Chondrocyte (in vitro differentiated cells): Measurements from ENCODE around the gene ZNF577. TPM values are rescaled to one million over a fixed set of nuclear protein-coding genes. Genes with fewer than 3 reads are reported as not detected.

Source experiments
- DNase-seq: peaks from one replicate; pipeline ENCODE4 v3.0.0; 2021; ENCODE audit warnings: mixed read lengths, low spot score
- H3K27ac Mint-ChIP-seq: one replicate; pipeline ENCODE4 v1.8.0; 2021; ENCODE audit warnings: mild to moderate bottlenecking, moderate library complexity, mixed read lengths; ENCODE audit not compliant: unreplicated experiment
- H3K27me3 Mint-ChIP-seq: 2 replicates; pipeline ENCODE4 v1.8.0; 2021; ENCODE audit warnings: low read depth, mixed read lengths
- H3K36me3 Mint-ChIP-seq: 2 replicates; pipeline ENCODE4 v1.8.0; 2021; ENCODE audit warnings: low read depth, mixed read lengths
- H3K4me1 Mint-ChIP-seq: 2 replicates; pipeline ENCODE4 v1.8.0; 2021; ENCODE audit warnings: low read depth, mild to moderate bottlenecking, mixed read lengths
- H3K4me3 Mint-ChIP-seq: one replicate; pipeline ENCODE4 v1.8.0; 2021; ENCODE audit warnings: mild to moderate bottlenecking, moderate library complexity, mixed read lengths; ENCODE audit not compliant: unreplicated experiment
- H3K9me3 Mint-ChIP-seq: 2 replicates; pipeline ENCODE4 v1.8.0; 2021; ENCODE audit warnings: low read depth, mixed read lengths
- CTCF ChIP-seq: fragments of 200-600 bp; sonication (generic); IDR thresholded peaks from 2 replicates; pipeline ENCODE4 v1.5.0; 2021; ENCODE audit warnings: antibody characterized with exemption, mild to moderate bottlenecking, moderate library complexity
- total RNA-seq: library from RNA; stranded (reverse); gene quantifications from 3 replicates; pipeline ENCODE4 v1.2.1, GENCODE V29; 2021

The ZNF577 gene
- total RNA-seq, 1 donor from 2014 or later = 11.2 TPM

- H3K4me3 Mint-ChIP-seq = no peak overlapping the region
- peaks cover 71% of the 10 kb centered on the region for H3K9me3 Mint-ChIP-seq
- no peak overlapping the region for H3K27ac Mint-ChIP-seq
- DNase-seq = no peak
- TF ChIP-seq CTCF = no peak
- no peaks in the 10 kb centered on the region for H3K4me1 Mint-ChIP-seq
- no peaks in the 10 kb centered on the region for H3K27me3 Mint-ChIP-seq
- no peaks in the 10 kb centered on the region for H3K36me3 Mint-ChIP-seq
Measured at GRCh38 chr19:51821921-51822320, 65.8 kb downstream of the ZNF577 start.

- Mint-ChIP-seq H3K36me3 (no peaks in the 10 kb centered on the region), H3K27me3 (no peaks in the 10 kb centered on the region), H3K4me1 (no peaks in the 10 kb centered on the region), H3K9me3 (peaks cover 68% of the 10 kb centered on the region), H3K4me3 (no peak overlapping the region), H3K27ac (no peak overlapping the region)
- DNase-seq = no peak
- no peak for TF ChIP-seq CTCF
Measured at GRCh38 chr19:51821456-51821855, 66.3 kb downstream of the ZNF577 start.

Other genes starting within 250 kb of the ZNF577 start
- gene SIGLEC14, start 241.1 kb downstream of the ZNF577 start, total RNA-seq = not detected in 3 replicates
- gene SPACA6, start 194.6 kb downstream of the ZNF577 start, total RNA-seq = 20.4 to 39.5 TPM (median 24.3 TPM) in 3 replicates
- gene HAS1, start 164.0 kb downstream of the ZNF577 start, total RNA-seq = not detected in 3 replicates
- not detected in 3 replicates for gene FPR1, start 136.1 kb downstream of the ZNF577 start, total RNA-seq
- not detected in 3 replicates for gene FPR2, start 126.8 kb downstream of the ZNF577 start, total RNA-seq
- gene FPR3, start 92.8 kb downstream of the ZNF577 start, total RNA-seq = not detected in 3 replicates
- 10.7 to 13.7 TPM (median 11.2 TPM) in 3 replicates for gene ZNF649, start 17.1 kb upstream of the ZNF577 start, total RNA-seq
- gene ZNF613, start 39.5 kb upstream of the ZNF577 start, total RNA-seq = 6.4 to 7.2 TPM (median 6.5 TPM) in 3 replicates
- gene ZNF350, start 98.9 kb upstream of the ZNF577 start, total RNA-seq = 5.6 to 10.3 TPM (median 7.0 TPM) in 3 replicates
- gene ZNF615, start 120.3 kb upstream of the ZNF577 start, total RNA-seq = 8.5 to 10.8 TPM (median 9.8 TPM) in 3 replicates
- gene ZNF614, start 140.4 kb upstream of the ZNF577 start, total RNA-seq = 6.0 to 8.3 TPM (median 7.4 TPM) in 3 replicates
- gene ZNF432, start 160.9 kb upstream of the ZNF577 start, total RNA-seq = 9.7 to 22.2 TPM (median 10.0 TPM) in 3 replicates
- gene ZNF841, start 207.8 kb upstream of the ZNF577 start, total RNA-seq = 24.3 to 46.8 TPM (median 26.4 TPM) in 3 replicates